K562 (cell line): ENCODE results near the gene ILF3. TPM values are rescaled to one million over a fixed set of nuclear protein-coding genes. Genes with fewer than 3 reads are reported as not detected.
A peak's percentile ranks its signal among the peaks of the same experiment; 100 is the strongest.

Source experiments
- DMBX1 ChIP-seq: fragments of 250-450 bp; sonication (Bioruptor Pico); IDR thresholded peaks from 2 replicates; pipeline ENCODE4 v1.8.0; 2022; ENCODE audit warnings: inconsistent platforms, mild to moderate bottlenecking, moderate library complexity, borderline replicate concordance
- KLF16 ChIP-seq: IDR thresholded peaks from 2 replicates; pipeline ENCODE4 v1.6.1; 2016; ENCODE audit warnings: antibody characterized with exemption
- MAFK ChIP-seq: IDR thresholded peaks from 2 replicates; pipeline ENCODE4 v1.6.1; 2011; ENCODE audit warnings: low read length, improper control_type of control experiment
- THRAP3 ChIP-seq: fragments of 450-650 bp; IDR thresholded peaks from 2 replicates; pipeline ENCODE4 v1.6.1; 2016; ENCODE audit warnings: mild to moderate bottlenecking, inconsistent platforms, borderline replicate concordance
- ZBTB43 ChIP-seq: sonication (generic); formaldehyde crosslinking; IDR thresholded peaks from 2 replicates; pipeline ENCODE4 v1.8.0; 2023; ENCODE audit warnings: mild to moderate bottlenecking, missing genetic modification reagents
- ZNF311 ChIP-seq: fragments of 250-450 bp; sonication (Bioruptor Pico); IDR thresholded peaks from 2 replicates; pipeline ENCODE4 v1.4.0; 2020; ENCODE audit warnings: mild to moderate bottlenecking, moderate library complexity
- polyA plus RNA-seq, 8 experiments: library from polyadenylated mRNA; depleted of rRNA in 4 of 8; stranded (reverse) in 5 of 8; unstranded in 3 of 8; fragments of >200 nt; fragmentation: Nextera tagmentation in 2 of 8; fragmentation: Illumina TruSeq in 1 of 8; extraction: Ambion mirVana in 2 of 8; extraction: Trizol in 1 of 8; gene quantifications; 2 replicates each; pipeline versions ENCODE4 v1.2.1 to v1.2.3, GENCODE V29; 2011 to 2014; ENCODE audit warnings: inconsistent platforms in 1 of 8, missing spikeins in 1 of 8
- total RNA-seq, 7 experiments: library from RNA; depleted of rRNA in 6 of 7; stranded (reverse); fragments of >200 nt in 6 of 7; fragmentation: Illumina TruSeq in 2 of 7; extraction: Trizol in 2 of 7; gene quantifications; 2 replicates each; pipeline versions ENCODE4 v1.2.1 to v1.2.3, GENCODE V29; 2011 to 2021; ENCODE audit warnings: low replicate concordance in 1 of 7
- TF ChIP-seq, protein P1 (sequence below): fragments of 200-600 bp; sonication (generic); IDR thresholded peaks from one replicate; pipeline ENCODE4 v1.6.1; 2012; ENCODE audit warnings: mild to moderate bottlenecking, low read depth, low read length, inconsistent platforms
- TF ChIP-seq, protein P2 (sequence below): fragments of 250-450 bp; sonication (Bioruptor Pico); IDR thresholded peaks from 2 replicates; pipeline ENCODE4 v1.9.0; 2021; ENCODE audit warnings: mild to moderate bottlenecking, inconsistent platforms
- TF ChIP-seq, protein P3 (sequence below): sonication (generic); formaldehyde crosslinking; IDR thresholded peaks from 2 replicates; pipeline ENCODE4 v1.5.0; 2020; ENCODE audit warnings: missing genetic modification reagents

The ILF3 gene
- total and polyA plus RNA-seq, 9 of the 15 experiments (the other 6 are each of a cell fraction or from before 2014, with no cell fraction given), result 26.0 to 453 (median 175) TPM

DNA sequence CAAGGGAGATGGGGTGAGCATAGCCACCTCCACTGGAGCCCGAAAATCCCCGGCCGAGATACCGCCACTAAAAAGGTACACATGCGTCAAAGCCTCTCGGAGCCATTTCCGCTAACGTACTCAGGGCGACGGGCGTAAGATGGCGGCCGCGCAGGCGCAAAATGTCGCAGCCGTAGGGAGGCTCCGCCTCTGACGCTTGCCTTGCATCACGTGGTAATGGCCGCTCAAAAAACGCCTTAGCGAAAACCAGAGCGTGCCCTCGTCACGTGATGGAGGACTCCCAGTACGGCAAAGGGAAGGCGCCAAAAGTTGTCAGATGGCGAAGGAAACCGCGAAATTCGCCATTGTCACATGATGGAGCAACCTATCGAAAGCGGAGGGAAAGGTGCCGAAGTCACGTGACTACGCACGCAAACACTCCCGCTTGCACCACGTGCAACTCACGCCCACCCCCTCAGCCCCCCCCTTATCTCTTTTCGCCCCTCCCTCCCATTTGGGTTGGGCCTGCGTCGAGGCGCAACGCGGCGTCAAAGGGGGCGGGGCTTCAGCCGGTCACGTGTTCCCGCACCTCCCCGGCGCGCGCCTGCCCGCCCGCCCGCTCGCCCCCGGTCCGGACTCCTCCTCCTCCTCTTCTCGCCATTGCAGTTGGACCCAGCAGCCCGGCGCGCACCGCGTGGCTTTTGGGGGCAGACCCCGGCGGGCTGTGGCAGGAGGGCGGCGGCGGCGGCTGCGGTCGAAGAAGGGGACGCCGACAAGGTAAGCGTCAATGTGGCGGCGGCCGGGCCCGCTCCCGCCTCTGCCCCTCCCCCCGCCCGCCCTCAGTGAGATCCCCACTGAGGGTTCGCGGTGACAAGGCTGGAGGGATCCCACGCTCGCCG is at the start of gene ILF3 (continued):
- TF ChIP-seq, protein P1, sequence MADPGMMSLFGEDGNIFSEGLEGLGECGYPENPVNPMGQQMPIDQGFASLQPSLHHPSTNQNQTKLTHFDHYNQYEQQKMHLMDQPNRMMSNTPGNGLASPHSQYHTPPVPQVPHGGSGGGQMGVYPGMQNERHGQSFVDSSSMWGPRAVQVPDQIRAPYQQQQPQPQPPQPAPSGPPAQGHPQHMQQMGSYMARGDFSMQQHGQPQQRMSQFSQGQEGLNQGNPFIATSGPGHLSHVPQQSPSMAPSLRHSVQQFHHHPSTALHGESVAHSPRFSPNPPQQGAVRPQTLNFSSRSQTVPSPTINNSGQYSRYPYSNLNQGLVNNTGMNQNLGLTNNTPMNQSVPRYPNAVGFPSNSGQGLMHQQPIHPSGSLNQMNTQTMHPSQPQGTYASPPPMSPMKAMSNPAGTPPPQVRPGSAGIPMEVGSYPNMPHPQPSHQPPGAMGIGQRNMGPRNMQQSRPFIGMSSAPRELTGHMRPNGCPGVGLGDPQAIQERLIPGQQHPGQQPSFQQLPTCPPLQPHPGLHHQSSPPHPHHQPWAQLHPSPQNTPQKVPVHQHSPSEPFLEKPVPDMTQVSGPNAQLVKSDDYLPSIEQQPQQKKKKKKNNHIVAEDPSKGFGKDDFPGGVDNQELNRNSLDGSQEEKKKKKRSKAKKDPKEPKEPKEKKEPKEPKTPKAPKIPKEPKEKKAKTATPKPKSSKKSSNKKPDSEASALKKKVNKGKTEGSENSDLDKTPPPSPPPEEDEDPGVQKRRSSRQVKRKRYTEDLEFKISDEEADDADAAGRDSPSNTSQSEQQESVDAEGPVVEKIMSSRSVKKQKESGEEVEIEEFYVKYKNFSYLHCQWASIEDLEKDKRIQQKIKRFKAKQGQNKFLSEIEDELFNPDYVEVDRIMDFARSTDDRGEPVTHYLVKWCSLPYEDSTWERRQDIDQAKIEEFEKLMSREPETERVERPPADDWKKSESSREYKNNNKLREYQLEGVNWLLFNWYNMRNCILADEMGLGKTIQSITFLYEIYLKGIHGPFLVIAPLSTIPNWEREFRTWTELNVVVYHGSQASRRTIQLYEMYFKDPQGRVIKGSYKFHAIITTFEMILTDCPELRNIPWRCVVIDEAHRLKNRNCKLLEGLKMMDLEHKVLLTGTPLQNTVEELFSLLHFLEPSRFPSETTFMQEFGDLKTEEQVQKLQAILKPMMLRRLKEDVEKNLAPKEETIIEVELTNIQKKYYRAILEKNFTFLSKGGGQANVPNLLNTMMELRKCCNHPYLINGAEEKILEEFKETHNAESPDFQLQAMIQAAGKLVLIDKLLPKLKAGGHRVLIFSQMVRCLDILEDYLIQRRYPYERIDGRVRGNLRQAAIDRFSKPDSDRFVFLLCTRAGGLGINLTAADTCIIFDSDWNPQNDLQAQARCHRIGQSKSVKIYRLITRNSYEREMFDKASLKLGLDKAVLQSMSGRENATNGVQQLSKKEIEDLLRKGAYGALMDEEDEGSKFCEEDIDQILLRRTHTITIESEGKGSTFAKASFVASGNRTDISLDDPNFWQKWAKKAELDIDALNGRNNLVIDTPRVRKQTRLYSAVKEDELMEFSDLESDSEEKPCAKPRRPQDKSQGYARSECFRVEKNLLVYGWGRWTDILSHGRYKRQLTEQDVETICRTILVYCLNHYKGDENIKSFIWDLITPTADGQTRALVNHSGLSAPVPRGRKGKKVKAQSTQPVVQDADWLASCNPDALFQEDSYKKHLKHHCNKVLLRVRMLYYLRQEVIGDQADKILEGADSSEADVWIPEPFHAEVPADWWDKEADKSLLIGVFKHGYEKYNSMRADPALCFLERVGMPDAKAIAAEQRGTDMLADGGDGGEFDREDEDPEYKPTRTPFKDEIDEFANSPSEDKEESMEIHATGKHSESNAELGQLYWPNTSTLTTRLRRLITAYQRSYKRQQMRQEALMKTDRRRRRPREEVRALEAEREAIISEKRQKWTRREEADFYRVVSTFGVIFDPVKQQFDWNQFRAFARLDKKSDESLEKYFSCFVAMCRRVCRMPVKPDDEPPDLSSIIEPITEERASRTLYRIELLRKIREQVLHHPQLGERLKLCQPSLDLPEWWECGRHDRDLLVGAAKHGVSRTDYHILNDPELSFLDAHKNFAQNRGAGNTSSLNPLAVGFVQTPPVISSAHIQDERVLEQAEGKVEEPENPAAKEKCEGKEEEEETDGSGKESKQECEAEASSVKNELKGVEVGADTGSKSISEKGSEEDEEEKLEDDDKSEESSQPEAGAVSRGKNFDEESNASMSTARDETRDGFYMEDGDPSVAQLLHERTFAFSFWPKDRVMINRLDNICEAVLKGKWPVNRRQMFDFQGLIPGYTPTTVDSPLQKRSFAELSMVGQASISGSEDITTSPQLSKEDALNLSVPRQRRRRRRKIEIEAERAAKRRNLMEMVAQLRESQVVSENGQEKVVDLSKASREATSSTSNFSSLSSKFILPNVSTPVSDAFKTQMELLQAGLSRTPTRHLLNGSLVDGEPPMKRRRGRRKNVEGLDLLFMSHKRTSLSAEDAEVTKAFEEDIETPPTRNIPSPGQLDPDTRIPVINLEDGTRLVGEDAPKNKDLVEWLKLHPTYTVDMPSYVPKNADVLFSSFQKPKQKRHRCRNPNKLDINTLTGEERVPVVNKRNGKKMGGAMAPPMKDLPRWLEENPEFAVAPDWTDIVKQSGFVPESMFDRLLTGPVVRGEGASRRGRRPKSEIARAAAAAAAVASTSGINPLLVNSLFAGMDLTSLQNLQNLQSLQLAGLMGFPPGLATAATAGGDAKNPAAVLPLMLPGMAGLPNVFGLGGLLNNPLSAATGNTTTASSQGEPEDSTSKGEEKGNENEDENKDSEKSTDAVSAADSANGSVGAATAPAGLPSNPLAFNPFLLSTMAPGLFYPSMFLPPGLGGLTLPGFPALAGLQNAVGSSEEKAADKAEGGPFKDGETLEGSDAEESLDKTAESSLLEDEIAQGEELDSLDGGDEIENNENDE, result no peak
- TF ChIP-seq KLF16 (peak; percentile 92), ZNF311 (CRISPR knock-in tag) (peak; percentile 24; the same call in 1 of the 2 replicates), ZBTB43 (CRISPR knock-in tag) (no peak), MAFK (no peak), THRAP3 (no peak), DMBX1 (CRISPR knock-in tag) (peak; percentile 85)
- TF ChIP-seq, protein P2, sequence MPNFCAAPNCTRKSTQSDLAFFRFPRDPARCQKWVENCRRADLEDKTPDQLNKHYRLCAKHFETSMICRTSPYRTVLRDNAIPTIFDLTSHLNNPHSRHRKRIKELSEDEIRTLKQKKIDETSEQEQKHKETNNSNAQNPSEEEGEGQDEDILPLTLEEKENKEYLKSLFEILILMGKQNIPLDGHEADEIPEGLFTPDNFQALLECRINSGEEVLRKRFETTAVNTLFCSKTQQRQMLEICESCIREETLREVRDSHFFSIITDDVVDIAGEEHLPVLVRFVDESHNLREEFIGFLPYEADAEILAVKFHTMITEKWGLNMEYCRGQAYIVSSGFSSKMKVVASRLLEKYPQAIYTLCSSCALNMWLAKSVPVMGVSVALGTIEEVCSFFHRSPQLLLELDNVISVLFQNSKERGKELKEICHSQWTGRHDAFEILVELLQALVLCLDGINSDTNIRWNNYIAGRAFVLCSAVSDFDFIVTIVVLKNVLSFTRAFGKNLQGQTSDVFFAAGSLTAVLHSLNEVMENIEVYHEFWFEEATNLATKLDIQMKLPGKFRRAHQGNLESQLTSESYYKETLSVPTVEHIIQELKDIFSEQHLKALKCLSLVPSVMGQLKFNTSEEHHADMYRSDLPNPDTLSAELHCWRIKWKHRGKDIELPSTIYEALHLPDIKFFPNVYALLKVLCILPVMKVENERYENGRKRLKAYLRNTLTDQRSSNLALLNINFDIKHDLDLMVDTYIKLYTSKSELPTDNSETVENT, result peak; percentile 55; the same call in 1 of the 2 replicates
- TF ChIP-seq, protein P3, sequence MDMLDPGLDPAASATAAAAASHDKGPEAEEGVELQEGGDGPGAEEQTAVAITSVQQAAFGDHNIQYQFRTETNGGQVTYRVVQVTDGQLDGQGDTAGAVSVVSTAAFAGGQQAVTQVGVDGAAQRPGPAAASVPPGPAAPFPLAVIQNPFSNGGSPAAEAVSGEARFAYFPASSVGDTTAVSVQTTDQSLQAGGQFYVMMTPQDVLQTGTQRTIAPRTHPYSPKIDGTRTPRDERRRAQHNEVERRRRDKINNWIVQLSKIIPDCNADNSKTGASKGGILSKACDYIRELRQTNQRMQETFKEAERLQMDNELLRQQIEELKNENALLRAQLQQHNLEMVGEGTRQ (CRISPR knock-in tag), result peak; percentile 97
